HL-60 (cell line): ENCODE results near the gene ALDH1A2.

Experiments
- DNase-seq, 2 experiments: peaks; one replicate each; pipeline ENCODE4 v3.0.0-alpha.2; 2010 to 2020; ENCODE audit warnings: low read depth in 1 of 2, low spot score in 1 of 2
- H3K27ac ChIP-seq: fragments of 250-450 bp; sonication (Bioruptor Pico); replicated peaks from 2 replicates; pipeline ENCODE4 v1.5.1; 2020; ENCODE audit warnings: mild to moderate bottlenecking, moderate library complexity
- H3K27me3 ChIP-seq: fragments of 250-450 bp; sonication (Bioruptor Pico); 2 replicates; pipeline ENCODE4 v1.5.1; 2021; ENCODE audit warnings: mild to moderate bottlenecking, moderate library complexity; ENCODE audit not compliant: insufficient read depth, poor library complexity, severe bottlenecking
- H3K4me3 ChIP-seq: replicated peaks from 2 replicates; pipeline ENCODE4 v1.5.1; 2011; ENCODE audit warnings: mild to moderate bottlenecking, control low read depth, low read length; ENCODE audit not compliant: insufficient read depth
- CTCF ChIP-seq: IDR thresholded peaks from one replicate; pipeline ENCODE4 v1.5.1; 2011; ENCODE audit warnings: low read length, control low read depth, inconsistent platforms; ENCODE audit not compliant: insufficient read depth
- GABPA ChIP-seq: IDR thresholded peaks from 2 replicates; pipeline ENCODE4 v1.6.1; 2012; ENCODE audit warnings: low read depth
- POLR2AphosphoS5 ChIP-seq: IDR thresholded peaks from 2 replicates; pipeline ENCODE4 v1.6.1; 2012; ENCODE audit warnings: low read depth
- REST ChIP-seq: IDR thresholded peaks from 2 replicates; pipeline ENCODE4 v1.6.1; 2012; ENCODE audit warnings: low read depth; ENCODE audit not compliant: insufficient replicate concordance
- SPI1 ChIP-seq: IDR thresholded peaks from 2 replicates; pipeline ENCODE4 v1.6.1; 2012; ENCODE audit warnings: low read depth, mild to moderate bottlenecking, borderline replicate concordance

The ALDH1A2 gene

GRCh38 chr15:58026552-58026951 lies 39.0 kb downstream of the ALDH1A2 start:
- no peak overlapping the region for H3K4me3 ChIP-seq
- DNase-seq = no peak
- TF ChIP-seq POLR2AphosphoS5 = no peak
- no peak for TF ChIP-seq REST
- TF ChIP-seq GABPA = no peak
- TF ChIP-seq SPI1 = no peak
- no peak overlapping the region for H3K27ac ChIP-seq
- H3K27me3 ChIP-seq = peaks cover 3% of the 10 kb centered on the region

- no peak for DNase-seq
- H3K27ac ChIP-seq = no peak overlapping the region
- H3K4me3 ChIP-seq = no peak overlapping the region
- H3K27me3 ChIP-seq = peaks cover 3% of the 10 kb centered on the region
- TF ChIP-seq REST (no peak), CTCF (no peak)
Observed at GRCh38 chr15:58026051-58026450, 39.5 kb downstream of the ALDH1A2 start.

GRCh38 chr15:58021332-58022230 lies 43.9 kb downstream of the ALDH1A2 start:
- Histone ChIP-seq H3K4me3 (no peak overlapping the region), H3K27me3 (no peaks in the 10 kb centered on the region), H3K27ac (no peak overlapping the region)
- TF ChIP-seq CTCF (no peak), REST (no peak), GABPA (no peak), SPI1 (no peak), POLR2AphosphoS5 (no peak)
- no peak for DNase-seq
